Measurements from ENCODE around the gene EXO1.
"Not testable (repeated sequence)": the region's sequence is repeated elsewhere in the genome, so short reads cannot be mapped to it uniquely, and the experiment has no call there.

The EXO1 gene

GRCh38 chr1:241837416-241837815 is 10.6 kb upstream of the EXO1 start:
- DNase-seq, result no peak

- DNase-seq, result no peak
These were observed 10.1 kb upstream of the EXO1 start for GRCh38 chr1:241837901-241838300.

- DNase-seq, result no peak
These were observed 9.1 kb upstream of the EXO1 start for GRCh38 chr1:241838897-241839296.

- no peak for DNase-seq
These were observed 8.5 kb upstream of the EXO1 start for GRCh38 chr1:241839369-241839979.

GRCh38 chr1:241840164-241840563 is 7.8 kb upstream of the EXO1 start:
- no peak for DNase-seq

- DNase-seq, result no peak
These were observed 6.3 kb upstream of the EXO1 start for GRCh38 chr1:241841691-241842090.

GRCh38 chr1:241842565-241842964 is 5.4 kb upstream of the EXO1 start:
- DNase-seq, result no peak

- no peak for DNase-seq
These were observed 3.4 kb upstream of the EXO1 start for GRCh38 chr1:241844593-241844992.

GRCh38 chr1:241846375-241846774 is 1.6 kb upstream of the EXO1 start:
- no peak for DNase-seq

GRCh38 chr1:241846862-241847539 is 1.0 kb upstream of the EXO1 start:
- no peak for DNase-seq

GRCh38 chr1:241847540-241847795 is 536 bp upstream of the EXO1 start:
- no peak for DNase-seq

- DNase-seq, result no peak
These were observed 811 bp downstream of the EXO1 start for GRCh38 chr1:241848686-241849344.

GRCh38 chr1:241849345-241849695 is 1.3 kb downstream of the EXO1 start:
- DNase-seq, result no peak

GRCh38 chr1:241855545-241856140 is 7.6 kb downstream of the EXO1 start:
- DNase-seq, result not testable (repeated sequence)

GRCh38 chr1:241857131-241857530 is 9.1 kb downstream of the EXO1 start:
- DNase-seq, result no peak

GRCh38 chr1:241860922-241861321 is 12.9 kb downstream of the EXO1 start:
- DNase-seq, result no peak

GRCh38 chr1:241869022-241869421 is 21.0 kb downstream of the EXO1 start:
- DNase-seq, result no peak

GRCh38 chr1:241870336-241870735 is 22.3 kb downstream of the EXO1 start:
- DNase-seq, result no peak

GRCh38 chr1:241870746-241871430 is 22.9 kb downstream of the EXO1 start:
- no peak for DNase-seq

- no peak for DNase-seq
These were observed 33.4 kb downstream of the EXO1 start for GRCh38 chr1:241881440-241881839.

- no peak for DNase-seq
These were observed 35.2 kb downstream of the EXO1 start for GRCh38 chr1:241883159-241883558.

GRCh38 chr1:241888232-241888631 is 40.2 kb downstream of the EXO1 start:
- no peak for DNase-seq

GRCh38 chr1:241891296-241891695 is 43.3 kb downstream of the EXO1 start:
- no peak for DNase-seq

- no peak for DNase-seq
These were observed 46.0 kb downstream of the EXO1 start for GRCh38 chr1:241894016-241894415.

All from NCI-H1694 treated with DMSO at 0.1 percent for 48 hours (cell line).